Measurements from ENCODE around the gene A1BG. TPM values are rescaled to one million over a fixed set of nuclear protein-coding genes. Genes with fewer than 3 reads are reported as not detected.
A peak's percentile ranks its signal among the peaks of the same experiment; 100 is the strongest.

The A1BG gene
- polyA plus RNA-seq, 1 experiment, result 15.5 TPM

DNA sequence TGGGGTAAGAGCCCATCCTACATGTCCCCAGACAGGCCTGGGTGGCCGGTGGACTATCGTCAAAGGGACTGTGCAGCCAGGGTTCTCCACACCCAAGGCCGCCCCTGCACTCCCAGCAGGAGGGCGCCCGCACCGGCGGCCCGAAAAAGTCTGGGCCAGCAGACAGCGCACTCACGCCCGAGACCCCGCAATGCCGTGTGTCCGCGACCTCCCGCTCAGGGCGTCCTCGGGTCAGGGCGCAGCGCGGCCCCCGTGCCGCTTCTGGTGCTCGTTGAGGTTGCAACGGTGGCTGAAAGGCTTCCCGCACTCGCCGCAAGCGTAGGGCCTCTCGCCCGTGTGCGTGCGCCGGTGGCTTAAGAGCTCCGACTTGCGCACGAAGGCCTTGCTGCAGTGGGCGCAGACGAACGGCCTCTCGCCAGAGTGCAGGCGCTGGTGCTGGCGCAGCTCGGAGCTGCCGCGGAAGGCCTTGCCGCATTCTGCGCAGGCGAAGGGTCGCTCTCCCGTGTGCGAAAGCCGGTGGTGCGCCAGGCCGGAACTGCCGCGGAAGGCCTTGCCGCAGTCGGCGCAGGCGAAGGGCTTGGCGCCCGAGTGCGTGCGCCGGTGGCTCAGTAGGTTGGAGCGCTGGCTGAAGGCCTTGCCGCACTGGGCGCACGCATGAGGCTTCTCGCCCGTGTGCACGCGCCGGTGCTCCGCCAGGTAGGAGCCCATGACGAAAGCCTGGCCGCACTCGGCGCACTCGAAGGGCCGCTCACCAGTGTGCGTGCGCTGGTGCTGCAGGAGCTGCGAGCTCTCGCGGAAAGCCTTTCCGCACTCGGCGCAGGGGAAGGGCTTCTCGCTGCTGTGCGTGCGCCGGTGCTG is 2.8 kb upstream of the A1BG start:
- no peak for DNase-seq (ENCODE audit: low read depth)
- ChIA-PET CTCF (no interaction called here), POLR2A (interaction anchor here (0.6 to 0.7 kb wide), 2 partner anchors 25 to 53 kb away, joined by 3 read pairs; partner anchors contain the start of genes ZNF584 and ZNF837)
- TF ChIP-seq, protein P1, sequence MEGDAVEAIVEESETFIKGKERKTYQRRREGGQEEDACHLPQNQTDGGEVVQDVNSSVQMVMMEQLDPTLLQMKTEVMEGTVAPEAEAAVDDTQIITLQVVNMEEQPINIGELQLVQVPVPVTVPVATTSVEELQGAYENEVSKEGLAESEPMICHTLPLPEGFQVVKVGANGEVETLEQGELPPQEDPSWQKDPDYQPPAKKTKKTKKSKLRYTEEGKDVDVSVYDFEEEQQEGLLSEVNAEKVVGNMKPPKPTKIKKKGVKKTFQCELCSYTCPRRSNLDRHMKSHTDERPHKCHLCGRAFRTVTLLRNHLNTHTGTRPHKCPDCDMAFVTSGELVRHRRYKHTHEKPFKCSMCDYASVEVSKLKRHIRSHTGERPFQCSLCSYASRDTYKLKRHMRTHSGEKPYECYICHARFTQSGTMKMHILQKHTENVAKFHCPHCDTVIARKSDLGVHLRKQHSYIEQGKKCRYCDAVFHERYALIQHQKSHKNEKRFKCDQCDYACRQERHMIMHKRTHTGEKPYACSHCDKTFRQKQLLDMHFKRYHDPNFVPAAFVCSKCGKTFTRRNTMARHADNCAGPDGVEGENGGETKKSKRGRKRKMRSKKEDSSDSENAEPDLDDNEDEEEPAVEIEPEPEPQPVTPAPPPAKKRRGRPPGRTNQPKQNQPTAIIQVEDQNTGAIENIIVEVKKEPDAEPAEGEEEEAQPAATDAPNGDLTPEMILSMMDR (IDR thresholded peaks at IDR 0.05; ENCODE audit: insufficient read depth, low read depth, low read length), result no peak
- Histone ChIP-seq H3K4me3 (ENCODE audit: low read depth, low read length) (peak overlapping the region; percentile 29), H3K36me3 (ENCODE audit: control insufficient read depth, insufficient read depth, low read length) (peaks cover 9% of the 10 kb centered on the region), H3K27me3 (ENCODE audit: control insufficient read depth, insufficient read depth, low read length) (no peaks in the 10 kb centered on the region; the same call in 1 of the 2 replicates)

DNA sequence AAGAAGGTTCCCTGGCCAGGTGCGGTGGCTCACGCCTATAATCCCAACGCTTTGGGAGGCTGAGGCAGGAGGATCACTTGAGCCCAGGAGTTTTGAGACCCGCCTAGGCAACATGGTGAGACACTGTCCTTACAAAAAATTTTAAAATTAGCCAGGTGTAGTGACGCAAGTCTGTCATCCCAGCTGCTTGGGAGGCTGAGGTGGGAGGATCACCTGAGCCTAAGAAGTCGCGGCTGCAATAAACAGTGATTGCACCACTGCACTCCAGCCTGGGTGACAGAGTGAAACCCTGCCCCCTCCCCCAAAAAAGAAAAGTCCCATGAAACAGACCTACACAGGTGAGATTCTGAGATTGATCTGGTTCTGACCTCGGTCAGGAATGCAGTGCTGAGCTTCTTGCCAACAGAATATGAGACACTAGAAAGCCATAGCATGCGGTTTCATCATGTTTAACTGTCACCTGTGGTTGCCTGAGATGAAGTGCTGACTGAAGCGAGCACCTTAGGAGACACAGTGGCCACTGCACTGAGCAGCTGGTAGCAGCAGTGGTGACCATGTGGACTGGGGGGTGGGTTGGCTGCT is 2.0 kb upstream of the A1BG start:
- H3K4me3 ChIP-seq (ENCODE audit: low read depth, low read length), result no peak overlapping the region
- TF ChIP-seq, protein P1 (IDR thresholded peaks at IDR 0.05; ENCODE audit: insufficient read depth, low read depth, low read length), result no peak
- ChIA-PET POLR2A (no interaction called here), CTCF (interaction anchor here (1.3 kb wide), 1 partner anchor 16 kb away, joined by 4 read pairs; no protein-coding TSS in a partner anchor)
- no peak for DNase-seq (ENCODE audit: low read depth)
- peaks cover 14% of the 10 kb centered on the region for H3K36me3 ChIP-seq (ENCODE audit: control insufficient read depth, insufficient read depth, low read length)
- H3K27me3 ChIP-seq (ENCODE audit: control insufficient read depth, insufficient read depth, low read length), result no peaks in the 10 kb centered on the region; the same call in 1 of the 2 replicates

DNA sequence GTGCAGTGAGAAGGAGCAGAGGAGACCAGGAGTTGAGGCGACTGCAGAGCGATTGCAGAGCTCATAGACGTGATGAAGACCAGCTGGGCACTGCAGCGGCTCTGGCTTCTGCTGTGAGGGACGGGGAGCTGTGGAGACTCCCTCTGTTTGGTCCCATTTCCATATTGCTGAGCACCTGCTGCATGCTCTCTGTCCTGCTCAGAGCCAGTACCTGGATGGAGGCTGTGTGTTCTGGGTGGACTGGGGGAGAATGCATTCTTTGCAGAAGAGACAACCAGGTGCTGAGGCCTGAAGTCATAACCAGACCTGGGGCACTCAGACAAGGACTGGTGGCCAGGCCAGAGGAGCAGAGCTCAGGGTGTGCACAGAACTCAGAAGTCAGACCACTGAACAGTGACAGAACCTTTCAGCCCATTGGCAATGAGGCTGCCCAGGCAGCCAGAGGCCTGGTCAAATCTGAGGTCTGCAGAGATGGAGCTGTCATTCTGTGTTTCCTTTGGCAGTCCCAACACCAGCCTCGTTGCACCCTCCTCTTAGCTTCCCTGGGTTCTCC is 1.3 kb upstream of the A1BG start:
- DNase-seq (ENCODE audit: low read depth), result no peak

DNA sequence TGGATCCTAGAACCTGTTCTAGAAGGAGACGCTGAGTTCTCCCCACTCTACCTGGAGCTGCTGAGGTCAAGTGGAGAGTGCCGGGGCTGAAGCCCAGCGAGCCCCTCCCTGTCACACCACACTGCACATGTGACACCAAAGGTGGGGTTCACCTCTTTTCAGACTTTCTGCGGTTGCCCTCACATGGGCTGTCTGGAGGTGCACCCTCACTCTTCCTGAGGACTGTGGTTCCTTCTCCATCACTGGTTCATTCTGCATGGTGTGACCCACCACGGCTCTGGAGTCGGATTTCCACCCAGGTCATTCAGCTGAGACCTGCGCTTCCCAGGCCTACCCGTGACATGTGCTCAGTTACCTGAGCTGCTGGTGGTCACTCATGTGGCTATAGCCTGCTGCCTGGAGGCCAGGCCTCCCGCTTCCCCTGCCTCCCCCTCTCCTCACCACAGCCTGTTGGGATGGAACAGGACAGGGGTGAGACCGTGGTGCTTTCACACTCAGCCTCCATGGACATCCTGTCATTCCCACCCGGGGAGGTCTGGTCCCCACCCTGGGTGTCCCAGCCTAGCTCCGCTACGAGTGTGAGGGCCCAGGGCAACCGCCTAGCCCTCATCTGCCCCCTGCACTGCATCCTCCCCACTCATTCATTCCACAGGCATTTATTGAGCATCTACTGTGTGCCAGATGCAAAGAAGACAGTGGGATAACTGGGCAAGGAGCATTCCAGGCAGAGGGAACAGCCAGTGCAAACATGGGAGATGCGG is 605 bp upstream of the A1BG start:
- Histone ChIP-seq H3K36me3 (ENCODE audit: control insufficient read depth, insufficient read depth, low read length) (peaks cover 14% of the 10 kb centered on the region), H3K4me3 (ENCODE audit: low read depth, low read length) (no peak overlapping the region), H3K27me3 (ENCODE audit: control insufficient read depth, insufficient read depth, low read length) (no peaks in the 10 kb centered on the region; the same call in 1 of the 2 replicates)
- ChIA-PET POLR2A (no interaction called here), CTCF (no interaction called here)
- TF ChIP-seq, protein P1 (IDR thresholded peaks at IDR 0.05; ENCODE audit: insufficient read depth, low read depth, low read length), result no peak
- DNase-seq (ENCODE audit: low read depth), result no peak

More for the DNA sequence above, 1.3 kb upstream of the A1BG start:
- ChIA-PET CTCF (interaction anchor here (1.3 kb wide), 1 partner anchor 15 kb away, joined by 4 read pairs; no protein-coding TSS in a partner anchor), POLR2A (no interaction called here)
- Histone ChIP-seq H3K36me3 (ENCODE audit: control insufficient read depth, insufficient read depth, low read length) (peaks cover 14% of the 10 kb centered on the region), H3K27me3 (ENCODE audit: control insufficient read depth, insufficient read depth, low read length) (no peaks in the 10 kb centered on the region; the same call in 1 of the 2 replicates), H3K4me3 (ENCODE audit: low read depth, low read length) (no peak overlapping the region)
- TF ChIP-seq, protein P1 (IDR thresholded peaks at IDR 0.05; ENCODE audit: insufficient read depth, low read depth, low read length), result no peak
